Erythroblast (primary cell): ENCODE data around the gene LRRN4.

Experiments
- DNase-seq, 2 experiments: peaks; one replicate each; lab custom pipeline; 2025; lab: John Stamatoyannopoulos, UW
- GATA1 ChIP-seq: IDR thresholded peaks from 2 replicates; pipeline ENCODE4 v1.6.1; 2011; ENCODE audit warnings: low read depth, mild to moderate bottlenecking, control low read depth, low read length, moderate library complexity
- POLR2A ChIP-seq: IDR thresholded peaks from 2 replicates; pipeline ENCODE4 v1.6.1; 2011; ENCODE audit warnings: mild to moderate bottlenecking, low read length

Gene LRRN4

GRCh38 chr20:6030453-6031080 lies 23.3 kb downstream of the LRRN4 start:
- DNase-seq: no peak
- TF ChIP-seq POLR2A (no peak), GATA1 (no peak)

GRCh38 chr20:6029538-6029937 lies 24.3 kb downstream of the LRRN4 start:
- TF ChIP-seq POLR2A (no peak), GATA1 (no peak)
- no peak for DNase-seq

DNA sequence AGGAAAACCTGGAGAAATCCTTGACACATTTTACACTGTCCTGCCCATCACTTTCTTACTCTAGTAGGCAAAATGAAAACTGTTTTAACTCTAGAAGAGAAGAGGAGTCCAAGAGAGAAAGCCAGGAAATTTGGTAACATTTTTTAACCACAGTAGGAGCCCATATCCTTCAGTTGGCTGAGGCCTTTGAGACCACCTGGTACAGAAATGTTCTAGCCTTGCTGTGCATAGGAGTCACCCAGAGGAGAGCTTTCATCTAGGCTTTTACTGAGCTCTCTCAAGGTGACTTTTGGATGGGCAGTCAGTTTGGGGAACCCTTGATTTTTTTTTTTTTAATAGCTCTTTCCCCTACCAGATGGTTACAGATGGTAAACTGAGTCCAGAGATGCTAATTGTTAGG lies 25.0 kb downstream of the LRRN4 start:
- no peak for DNase-seq
- TF ChIP-seq POLR2A (no peak), GATA1 (no peak)

DNA sequence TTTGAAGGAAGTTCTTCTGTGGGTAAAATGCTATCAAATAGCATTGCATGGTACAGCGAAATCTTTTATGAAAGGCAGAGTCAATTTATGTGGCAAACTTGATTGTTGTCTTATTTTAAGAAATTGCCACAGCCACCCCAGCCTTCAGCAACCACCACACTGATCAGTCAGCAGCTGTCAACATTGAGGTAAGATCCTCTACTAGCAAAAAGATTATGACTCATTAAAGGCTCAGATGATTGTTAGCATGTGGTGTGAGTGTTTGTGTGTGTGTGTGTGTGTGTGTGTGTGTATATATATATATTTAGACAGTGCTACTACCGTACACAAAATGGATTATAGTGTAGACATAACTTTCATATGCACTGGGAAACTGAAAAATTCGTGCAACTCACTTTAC lies 27.8 kb downstream of the LRRN4 start:
- TF ChIP-seq GATA1 (no peak), POLR2A (no peak)
- DNase-seq: no peak

DNA sequence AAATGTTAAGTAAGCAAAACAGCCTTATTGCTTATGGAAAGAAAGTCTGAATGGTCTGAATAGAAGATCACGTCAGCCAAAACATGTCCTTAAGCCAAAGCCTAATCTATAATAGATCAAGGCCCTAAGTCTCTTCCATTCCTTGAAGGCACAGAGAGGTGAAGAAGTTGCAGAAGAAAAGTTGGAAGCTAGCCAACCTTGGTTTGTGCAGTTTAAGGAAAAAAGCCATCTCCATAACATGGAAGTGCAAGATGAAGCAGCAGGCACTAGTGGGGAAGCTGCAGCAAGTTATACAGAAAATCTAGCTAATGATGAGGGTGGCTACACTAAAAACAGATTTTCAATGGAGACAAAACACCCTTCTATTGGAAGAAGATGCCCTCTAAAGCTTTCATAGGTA lies 29.1 kb downstream of the LRRN4 start:
- DNase-seq: no peak
- TF ChIP-seq POLR2A: no peak
- no peak for TF ChIP-seq GATA1

GRCh38 chr20:6017880-6018279 lies 36.0 kb downstream of the LRRN4 start:
- no peak for DNase-seq
- TF ChIP-seq GATA1: no peak
- no peak for TF ChIP-seq POLR2A

GRCh38 chr20:6017467-6017866 lies 36.4 kb downstream of the LRRN4 start:
- TF ChIP-seq POLR2A (no peak), GATA1 (no peak)
- no peak for DNase-seq

- TF ChIP-seq POLR2A (no peak), GATA1 (no peak)
These were observed 38.9 kb downstream of the LRRN4 start for GRCh38 chr20:6014957-6015356.

DNA sequence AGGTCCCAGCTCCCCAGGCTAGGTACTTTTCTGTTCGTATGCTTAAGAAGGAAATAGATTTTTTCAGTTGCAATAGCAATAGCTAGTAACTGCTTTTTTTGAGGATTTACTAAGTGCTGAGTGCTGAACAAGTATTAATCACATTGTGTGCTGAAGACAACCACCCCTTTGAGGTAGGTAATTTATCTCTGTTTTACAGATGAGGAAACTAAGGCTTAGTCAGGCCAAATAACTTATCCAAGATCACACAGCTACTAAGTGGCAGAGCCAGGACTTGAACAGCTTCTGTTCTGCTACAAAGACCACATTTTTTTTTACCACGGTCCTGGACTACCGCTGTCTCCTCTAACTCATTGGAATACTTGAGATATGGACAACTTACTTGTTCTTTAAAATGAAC lies 39.8 kb downstream of the LRRN4 start:
- no peak for TF ChIP-seq POLR2A
- DNase-seq: peak; percentile 35 to 61

More at GRCh38 chr20:6014957-6015356, 38.9 kb downstream of the LRRN4 start:
- DNase-seq: no peak

DNA sequence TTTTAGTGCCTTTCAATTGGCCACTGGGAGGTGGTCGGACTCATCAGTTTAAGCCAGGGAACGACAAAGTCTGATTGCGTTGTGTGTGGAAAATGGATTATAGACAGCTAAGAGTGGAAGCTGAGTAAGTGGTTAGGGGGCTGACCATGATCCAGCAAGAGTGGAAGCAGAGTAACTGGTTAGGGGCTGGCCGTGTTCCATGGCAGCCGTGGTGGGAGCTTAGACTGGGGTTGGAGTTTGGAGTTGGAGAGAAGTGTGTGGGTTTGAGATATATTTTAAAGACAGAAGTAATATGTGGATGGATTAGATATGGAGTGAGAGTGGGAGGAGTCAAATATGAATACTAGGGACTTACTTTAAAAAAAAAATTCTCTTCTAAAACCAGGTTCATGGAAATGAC lies 41.7 kb downstream of the LRRN4 start:
- no peak for TF ChIP-seq GATA1
- peak; percentile 21 for TF ChIP-seq POLR2A
- DNase-seq: peak; percentile 60 to 76

DNA sequence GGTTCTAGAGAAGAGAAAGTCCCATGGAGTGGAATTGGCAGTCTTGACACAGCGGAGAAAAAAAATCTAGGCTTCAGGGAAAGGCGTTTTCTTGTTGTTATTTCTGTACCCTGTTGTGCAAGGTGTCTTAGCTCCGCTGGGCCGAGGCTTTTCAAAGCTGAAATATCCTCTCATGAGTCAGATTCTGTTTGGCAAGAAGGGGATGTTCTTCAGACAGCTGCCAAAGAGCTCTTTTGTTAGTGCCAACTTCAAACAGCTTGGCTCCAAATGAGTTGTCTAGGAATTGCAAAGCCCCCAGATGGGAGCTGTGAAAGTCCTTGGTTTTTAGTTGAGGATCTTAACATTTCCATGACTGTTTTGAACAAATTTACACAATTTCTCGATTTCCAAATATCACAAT lies 45.6 kb downstream of the LRRN4 start:
- DNase-seq: peak in 1 of 2 experiments; percentile 32
- TF ChIP-seq POLR2A: no peak
- TF ChIP-seq GATA1: no peak

DNA sequence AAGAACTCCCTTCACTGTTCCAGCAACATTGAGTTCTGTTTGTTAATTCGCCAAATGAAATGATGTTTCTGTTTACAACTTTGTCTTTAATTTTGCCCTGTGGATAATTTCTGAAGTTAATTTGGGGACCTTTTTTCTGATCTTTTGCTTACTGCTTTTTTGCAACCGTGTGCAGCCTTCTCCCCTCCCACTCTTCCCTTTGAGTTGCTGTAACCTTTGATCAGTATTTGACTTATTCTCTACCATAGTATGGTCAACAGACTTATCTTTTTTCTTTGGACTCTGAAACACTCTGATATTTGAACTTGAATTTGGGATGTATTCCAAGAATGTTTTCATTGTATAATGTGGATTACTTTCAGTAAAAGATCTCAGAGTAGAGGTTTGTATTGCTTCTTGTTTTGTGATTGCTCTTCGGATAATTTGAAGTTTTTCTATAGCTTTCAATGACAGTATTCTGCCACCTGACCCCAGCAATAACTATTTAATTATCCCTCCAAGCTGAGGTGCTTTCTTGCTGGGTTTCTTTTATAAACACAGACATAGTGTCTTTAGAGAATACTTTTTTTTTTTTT lies 46.2 kb downstream of the LRRN4 start:
- peak; percentile 30 to 54 for DNase-seq
- no peak for TF ChIP-seq POLR2A
- TF ChIP-seq GATA1: no peak

DNA sequence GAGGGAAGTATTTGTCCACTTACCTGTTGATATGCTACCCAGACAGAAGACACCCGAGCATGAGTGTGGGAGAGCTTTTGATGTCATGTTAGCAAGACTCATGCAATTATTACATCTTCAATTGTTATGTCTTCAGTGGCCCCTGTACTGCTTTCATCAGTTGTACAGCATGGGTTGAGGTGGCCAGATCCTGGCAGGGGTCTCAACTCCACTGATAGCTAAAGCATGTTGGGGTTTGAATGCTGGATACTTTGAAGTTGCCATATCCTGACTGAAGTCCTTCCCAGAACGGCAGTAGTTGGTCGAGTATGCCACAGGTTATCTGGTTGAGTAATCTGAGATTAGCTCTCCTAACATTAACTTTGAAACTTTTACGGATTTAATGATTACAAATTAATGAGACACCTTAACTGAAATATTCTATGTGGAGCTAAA lies 46.7 kb downstream of the LRRN4 start:
- TF ChIP-seq POLR2A: no peak
- TF ChIP-seq GATA1: no peak
- DNase-seq: peak; percentile 30 to 54

- DNase-seq: peak; percentile 42 to 64
- TF ChIP-seq GATA1 (no peak), POLR2A (no peak)
These were observed 47.3 kb downstream of the LRRN4 start for GRCh38 chr20:6006603-6006949.

- no peak for TF ChIP-seq POLR2A
- TF ChIP-seq GATA1: no peak
- DNase-seq: no peak
These were observed 53.0 kb downstream of the LRRN4 start for GRCh38 chr20:6000871-6001270.

DNA sequence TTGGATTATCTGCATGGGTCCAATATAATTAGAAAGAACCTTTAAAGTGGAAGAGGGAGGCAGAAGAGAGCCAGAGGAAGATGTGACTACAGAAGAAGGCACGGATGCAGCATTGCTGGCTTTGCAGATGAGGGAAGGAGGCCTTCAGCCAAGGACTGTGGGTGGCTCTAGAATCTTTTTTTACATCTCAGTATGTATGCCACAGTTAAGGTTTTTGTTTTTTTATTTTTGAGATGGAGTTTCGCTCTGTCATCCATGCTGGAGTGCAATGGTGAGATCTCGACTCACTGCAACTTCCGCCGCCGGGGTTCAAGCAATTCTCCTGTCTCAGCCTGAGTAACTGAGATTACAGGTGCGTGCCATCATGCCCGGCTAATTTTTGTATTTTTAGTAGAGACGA lies 54.1 kb downstream of the LRRN4 start:
- TF ChIP-seq GATA1 (no peak), POLR2A (no peak)
- DNase-seq: no peak
